HG02642 (cell line): ENCODE measurements around the gene PROP1.
"Not testable (repeated sequence)": the region's sequence is repeated elsewhere in the genome, so short reads cannot be mapped to it uniquely, and the experiment has no call there.

Experiments
- ATAC-seq: cut with Tn5 transposase; IDR thresholded peaks from one replicate; pipeline ENCODE4 v1.9.1; 2021; ENCODE audit warnings: mild to moderate bottlenecking; ENCODE audit not compliant: unreplicated experiment, poor library complexity

The PROP1 gene

DNA sequence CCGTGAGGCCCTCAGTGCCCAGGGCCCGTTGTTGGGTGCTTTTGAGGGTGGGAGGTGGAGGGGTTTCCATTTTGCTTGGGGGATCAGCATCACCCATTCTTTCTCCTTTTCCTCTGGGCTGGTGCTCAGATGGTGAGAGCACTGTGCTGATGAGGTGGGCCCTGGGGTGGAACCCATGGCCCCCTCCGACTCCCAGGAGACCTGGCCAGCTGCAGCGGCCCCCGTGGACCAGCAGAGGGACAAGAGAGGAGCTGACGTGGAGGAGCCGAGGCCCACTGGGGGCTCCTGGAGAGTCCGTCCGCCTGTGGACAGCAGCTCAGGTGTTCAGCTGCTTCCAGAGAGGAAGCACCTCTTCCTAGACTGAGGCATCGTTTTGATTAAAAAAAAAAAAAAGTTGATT is 46.4 kb downstream of the PROP1 start:
- not testable (repeated sequence) for ATAC-seq

DNA sequence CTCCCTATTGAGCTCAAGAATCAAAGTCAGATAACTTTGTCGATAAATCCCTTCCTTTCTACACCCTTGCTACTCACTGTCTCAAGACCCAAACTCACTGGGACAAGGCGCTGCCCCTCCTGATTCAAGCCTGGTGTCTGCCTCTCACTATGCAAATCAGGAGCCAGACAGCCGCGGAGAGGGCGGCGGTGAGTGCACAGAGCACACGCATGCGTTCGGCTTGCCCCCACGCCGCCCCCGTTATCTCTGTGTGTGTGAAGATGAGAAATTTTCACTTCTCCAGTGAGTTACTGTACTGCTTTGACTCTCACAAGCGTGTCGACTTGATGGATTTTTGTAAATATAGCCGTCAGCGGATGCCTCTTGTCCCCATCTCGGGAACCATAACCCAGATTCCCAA is 47.0 kb downstream of the PROP1 start:
- peak; percentile 63 for ATAC-seq

DNA sequence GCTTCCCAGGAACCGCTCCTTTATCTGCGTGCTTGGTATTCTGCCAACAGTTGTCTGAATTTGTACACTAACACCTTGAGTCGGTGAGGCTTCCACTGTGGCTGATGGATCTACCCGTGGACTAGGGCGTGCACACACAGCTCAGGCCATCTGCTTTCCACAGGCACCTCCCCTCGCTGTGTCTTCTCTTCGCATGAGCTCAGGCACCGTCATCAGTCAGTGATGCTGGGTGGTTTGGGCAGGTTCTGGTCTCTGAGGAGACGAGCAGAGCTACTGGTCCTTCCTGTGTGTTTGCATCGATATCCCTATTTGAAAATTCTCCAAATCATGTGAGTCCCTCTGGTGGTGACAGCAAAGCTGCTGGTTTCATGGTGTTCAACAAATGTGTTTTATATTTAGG is 48.1 kb downstream of the PROP1 start:
- not testable (repeated sequence) for ATAC-seq

DNA sequence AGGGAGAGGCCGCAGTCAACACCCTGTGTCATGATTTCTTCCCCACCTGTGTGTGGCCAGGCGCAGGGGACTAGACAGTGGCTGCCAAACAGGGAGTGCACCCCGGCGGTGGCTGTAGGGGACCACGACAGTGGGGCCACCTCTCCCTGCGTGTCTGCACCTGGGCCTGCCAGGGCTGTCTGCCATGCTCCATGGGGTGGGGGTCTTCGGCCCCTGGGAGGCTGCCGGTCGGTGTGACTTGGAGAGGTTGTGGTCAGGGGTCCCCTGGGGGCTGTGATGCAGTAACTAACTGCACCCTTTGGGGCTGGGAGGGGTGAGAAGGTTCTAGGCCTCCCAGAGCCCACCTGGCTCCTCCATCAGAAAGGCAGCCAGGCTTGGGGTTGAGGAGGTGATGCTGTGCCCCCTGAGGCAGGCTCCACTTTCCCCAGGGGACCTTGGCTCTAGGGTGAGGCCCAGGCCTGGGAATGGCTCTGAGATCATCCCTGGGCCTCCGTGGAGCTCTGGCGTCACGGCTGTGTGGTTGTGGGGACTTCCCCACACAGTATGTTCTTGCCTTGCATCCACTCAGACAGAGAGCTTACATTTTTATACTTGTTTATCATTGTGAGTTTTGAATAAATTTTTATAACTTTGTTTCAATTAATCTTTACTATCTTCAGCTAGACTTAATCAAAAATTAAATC is 50.3 kb downstream of the PROP1 start:
- ATAC-seq, result not testable (repeated sequence)

DNA sequence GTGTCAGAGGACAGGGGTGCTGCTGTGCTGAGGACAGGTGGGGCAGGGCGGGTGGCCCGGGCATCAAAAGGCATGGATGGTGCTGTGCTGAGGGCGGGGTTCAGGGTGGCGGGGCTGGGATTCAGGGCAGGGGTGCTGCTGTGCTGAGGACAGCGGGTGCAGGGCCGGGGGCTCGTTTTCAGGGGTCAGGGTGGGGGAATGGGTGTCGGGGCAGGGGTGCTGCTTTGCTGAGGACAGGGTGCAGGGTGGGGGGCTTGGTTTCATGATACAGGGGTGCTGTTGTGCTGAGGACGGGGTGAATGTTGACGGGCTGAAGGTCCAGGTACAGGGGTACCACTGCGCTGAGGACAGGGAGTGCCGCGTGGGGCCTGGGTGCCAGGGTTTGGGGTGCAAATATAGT is 50.9 kb downstream of the PROP1 start:
- ATAC-seq, result not testable (repeated sequence)

DNA sequence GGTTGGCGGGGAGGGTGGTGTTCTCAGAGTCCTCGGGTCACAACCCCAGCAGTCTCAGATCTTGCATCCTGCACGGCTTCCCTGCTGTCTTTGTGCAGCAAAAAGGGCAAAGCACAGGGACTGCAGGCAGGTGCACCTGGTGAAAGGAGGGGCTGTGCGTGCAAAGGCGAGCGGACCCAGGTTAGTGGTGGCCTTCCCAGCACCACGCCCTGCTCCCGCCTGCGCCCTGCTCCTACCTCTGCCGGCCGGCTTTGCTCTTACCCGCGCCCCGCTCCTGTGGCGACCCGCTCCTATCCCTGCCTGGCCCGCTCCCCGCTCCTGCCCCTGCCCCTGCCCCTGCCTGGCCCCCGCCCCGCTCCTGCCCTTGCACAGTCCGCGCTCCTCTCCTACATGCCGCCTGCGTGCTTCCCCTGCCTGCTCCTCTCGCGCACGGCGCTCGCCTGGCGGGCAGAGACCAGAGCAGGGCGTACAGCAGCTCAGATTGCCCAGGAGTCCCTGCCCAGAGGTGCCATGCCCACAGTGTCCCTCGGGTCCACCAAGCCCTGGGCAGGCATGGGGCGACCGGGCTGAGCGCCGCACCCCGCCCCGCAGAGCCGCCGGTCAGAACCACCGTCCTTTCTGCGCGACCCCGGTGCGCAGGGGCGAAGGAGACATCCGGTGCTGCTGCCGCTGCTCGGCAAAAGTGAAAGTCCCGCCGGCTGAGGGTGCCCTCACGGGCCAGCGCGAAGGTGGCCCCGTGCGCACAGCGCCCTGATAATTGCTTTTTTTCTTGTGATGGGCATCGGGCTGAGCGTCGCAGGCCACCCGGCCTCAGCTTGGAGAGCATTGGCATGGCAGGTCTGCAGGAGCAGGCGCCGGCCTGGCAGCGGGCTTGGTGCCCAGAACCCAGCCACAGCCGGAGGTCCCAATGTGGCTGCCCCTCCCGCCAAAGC is 52.0 kb downstream of the PROP1 start:
- peak; percentile 39 for ATAC-seq

DNA sequence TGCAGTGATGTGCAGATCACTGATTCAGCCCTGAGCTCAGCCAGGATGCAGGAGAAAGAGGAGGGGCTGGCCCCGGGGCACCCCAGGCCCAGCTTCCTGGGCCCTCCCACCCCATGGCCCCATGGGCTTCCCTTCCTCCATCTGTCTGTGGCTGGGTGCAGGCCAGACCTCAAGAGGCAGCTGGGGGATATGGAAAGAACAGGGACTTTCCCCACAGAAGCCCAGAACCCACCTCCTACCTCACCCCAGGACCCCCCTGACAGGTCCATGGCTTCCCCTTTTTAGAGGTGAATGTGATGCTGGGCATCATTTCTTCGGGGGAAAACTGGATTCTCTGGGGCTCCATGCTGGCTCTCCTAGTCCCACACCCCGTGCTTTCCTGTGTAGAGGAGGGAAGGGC is 53.1 kb downstream of the PROP1 start:
- not testable (repeated sequence) for ATAC-seq
